SH-SY5Y (cell line): Measurements from ENCODE around the gene TCF15.

ENCODE experiments used
- GATA2 ChIP-seq: IDR thresholded peaks from 2 replicates; pipeline ENCODE4 v1.6.1; 2011; ENCODE audit warnings: mild to moderate bottlenecking, low read depth, low read length
- GATA3 ChIP-seq: IDR thresholded peaks from 2 replicates; pipeline ENCODE4 v1.6.1; 2011; ENCODE audit warnings: low read depth, mild to moderate bottlenecking, low read length, moderate library complexity

TCF15 gene

GRCh38 chr20:610130-611046 lies at the start of gene TCF15:
TCF15 (minus strand) TSS chr20:610309; CDS start chr20:610237, 72 bp downstream.
- TF ChIP-seq GATA3, result no peak
- TF ChIP-seq GATA2, result no peak

GRCh38 chr20:658731-659291 lies 48.7 kb upstream of the TCF15 start:
- TF ChIP-seq GATA2 (no peak), GATA3 (no peak)

GRCh38 chr20:658202-658601 lies 48.1 kb upstream of the TCF15 start:
- TF ChIP-seq GATA2, result no peak
- no peak for TF ChIP-seq GATA3

DNA sequence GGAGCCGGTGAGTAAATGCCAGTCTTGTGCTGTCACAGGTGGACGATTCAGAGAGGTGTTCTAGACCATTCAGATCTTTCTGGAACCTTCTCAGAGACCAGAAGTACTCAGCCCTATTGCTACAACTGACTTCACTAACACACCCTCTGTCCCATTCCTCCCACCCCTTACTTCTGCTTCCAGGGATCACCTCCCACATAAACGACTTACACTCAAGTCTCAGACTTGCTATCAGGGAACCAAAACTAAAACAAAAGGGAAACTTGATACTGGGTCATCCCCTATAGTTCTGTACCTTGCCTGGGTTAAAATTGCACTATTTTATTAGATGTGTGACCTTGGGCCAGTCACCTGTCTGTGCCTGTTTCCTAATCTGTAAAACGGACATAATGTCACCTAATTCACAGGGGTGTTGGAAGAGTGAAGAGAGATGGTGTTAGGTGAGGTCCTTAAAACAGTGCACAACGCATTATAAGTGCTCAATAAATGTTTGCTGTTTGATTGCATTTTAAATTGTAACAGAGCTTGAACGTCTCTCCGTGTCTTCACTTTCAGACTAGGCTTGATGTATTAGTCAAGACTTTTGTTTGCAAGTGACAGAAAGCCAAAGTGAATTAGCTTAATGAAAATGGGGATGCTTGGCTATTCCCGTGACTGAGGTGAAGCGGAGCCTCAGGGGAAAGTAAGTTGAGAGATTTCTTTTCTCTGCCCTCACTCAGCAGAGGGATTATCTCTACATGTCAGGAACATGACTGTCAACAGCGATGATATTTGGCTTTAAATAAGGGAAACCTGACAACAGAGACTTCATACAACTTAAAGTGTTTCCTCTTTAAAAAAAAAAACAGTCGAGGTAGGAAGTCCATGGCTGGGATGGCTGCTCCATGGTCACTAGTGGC lies 45.9 kb upstream of the TCF15 start:
- TF ChIP-seq GATA3, result no peak
- no peak for TF ChIP-seq GATA2

GRCh38 chr20:654417-654750 lies 44.3 kb upstream of the TCF15 start:
- TF ChIP-seq GATA2 (no peak), GATA3 (no peak)

GRCh38 chr20:653590-654416 lies 43.7 kb upstream of the TCF15 start:
- no peak for TF ChIP-seq GATA2
- TF ChIP-seq GATA3, result no peak

DNA sequence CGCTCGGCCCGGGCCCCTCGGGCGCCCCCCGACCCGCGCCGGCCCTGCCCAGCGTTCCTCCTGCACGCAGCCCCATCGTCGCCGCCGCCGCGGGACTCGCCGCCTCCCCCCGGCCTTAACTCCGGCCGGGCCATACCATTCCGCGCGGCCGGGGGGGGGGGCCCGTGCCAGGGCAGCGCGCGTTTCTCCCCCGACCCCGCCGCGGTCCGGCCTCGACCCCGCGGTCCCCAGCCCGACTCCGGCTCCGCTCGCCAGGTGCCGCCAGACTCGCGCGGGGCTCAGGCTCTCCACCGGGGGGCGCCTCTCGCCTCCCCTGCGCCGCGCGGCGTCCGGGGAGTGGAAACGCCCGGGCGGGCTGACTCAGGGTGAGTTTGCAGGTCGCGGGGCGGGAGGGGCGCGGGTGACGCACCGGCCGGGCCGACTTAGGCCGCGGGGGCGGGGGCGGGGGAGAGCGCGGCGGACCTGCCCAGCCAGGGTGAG lies 43.0 kb upstream of the TCF15 start, which contains the start of gene SRXN1:
TSS of gene SRXN1 (minus strand) at position 91 of the 480 bp plus-strand sequence. CDS start at position 76, 15 bp downstream.
- TF ChIP-seq GATA2 (no peak), GATA3 (no peak)

GRCh38 chr20:652615-653109 lies 42.6 kb upstream of the TCF15 start:
- TF ChIP-seq GATA2 (no peak), GATA3 (no peak)

GRCh38 chr20:651713-652614 lies 41.9 kb upstream of the TCF15 start:
- TF ChIP-seq GATA3, result no peak
- no peak for TF ChIP-seq GATA2

DNA sequence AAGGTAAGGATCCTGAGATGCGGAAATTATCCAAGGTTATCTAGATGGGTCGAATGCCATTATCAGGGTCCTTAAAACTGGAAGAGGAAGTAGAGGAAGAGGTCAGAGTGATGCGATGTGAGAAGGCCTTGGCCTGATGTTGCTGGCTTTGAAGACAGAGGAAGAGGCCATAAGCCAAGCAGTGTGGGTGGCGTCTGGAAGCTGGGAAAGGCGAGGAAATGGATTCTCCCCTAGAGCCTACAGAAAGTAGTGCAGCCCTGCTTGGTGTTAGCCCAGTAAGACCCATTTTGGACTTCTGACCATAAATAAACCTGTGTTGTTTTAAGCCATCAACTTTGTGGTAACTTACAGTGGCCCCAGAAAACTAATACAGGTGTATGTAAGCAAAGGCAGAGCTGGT lies 40.8 kb upstream of the TCF15 start:
- TF ChIP-seq GATA3, result no peak
- TF ChIP-seq GATA2, result no peak

DNA sequence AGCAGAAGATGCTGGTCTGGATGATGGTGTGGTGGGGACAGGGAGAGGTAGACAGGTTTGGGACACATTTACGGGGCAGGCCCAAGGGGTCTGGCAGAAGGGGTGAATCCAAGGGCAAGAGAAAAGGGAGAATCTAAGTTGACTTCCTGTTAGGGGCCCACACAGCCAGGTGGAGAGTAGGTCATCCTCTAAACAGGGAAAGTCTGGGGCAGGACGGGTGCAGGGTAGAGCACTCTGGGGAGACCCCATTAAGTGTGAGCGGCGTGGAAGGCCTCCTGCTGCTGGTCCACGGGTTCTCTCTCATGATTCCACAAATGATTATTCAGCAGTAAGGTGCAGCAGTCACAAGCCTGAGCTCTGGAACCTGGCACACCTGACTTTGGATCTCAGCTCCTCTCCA lies 40.2 kb upstream of the TCF15 start:
- no peak for TF ChIP-seq GATA3
- no peak for TF ChIP-seq GATA2

DNA sequence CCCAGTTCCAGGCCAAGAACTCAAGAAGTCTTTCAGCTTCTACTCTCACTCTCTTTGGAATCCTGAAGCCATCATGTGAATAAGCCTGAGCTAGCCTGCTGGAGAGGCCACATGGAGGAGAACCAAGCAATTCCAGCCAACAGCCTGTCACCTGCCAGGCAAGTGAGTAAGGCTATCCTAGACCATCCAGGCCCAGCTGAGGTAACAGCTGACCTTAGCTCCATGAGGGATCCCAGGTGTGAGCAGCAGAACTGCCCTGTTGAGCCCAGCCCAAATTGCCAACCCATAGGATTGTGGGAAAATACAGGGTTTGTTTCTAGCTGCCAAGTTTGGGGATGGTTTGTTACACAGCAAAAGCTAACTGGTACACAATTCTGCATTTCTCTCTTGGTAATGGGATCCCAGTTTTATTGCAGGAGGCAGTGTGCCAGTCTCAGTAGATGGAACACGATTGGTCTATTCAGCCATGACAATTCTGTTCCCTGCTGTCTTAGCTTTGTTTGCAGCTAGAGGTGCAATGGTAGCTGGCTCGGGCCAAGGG lies 37.4 kb upstream of the TCF15 start:
- TF ChIP-seq GATA2 (no peak), GATA3 (no peak)

GRCh38 chr20:646868-647233 lies 36.7 kb upstream of the TCF15 start:
- TF ChIP-seq GATA2 (no peak), GATA3 (no peak)
